Loucy (cell line): Measurements from ENCODE around the gene PCID2.

Experiments used
- H2AFZ ChIP-seq: fragments of 200-600 bp; sonication (generic); 2 replicates; pipeline ENCODE4 v1.6.0; 2016; ENCODE audit warnings: antibody characterized with exemption, mild to moderate bottlenecking, low read length, moderate library complexity
- H3F3A ChIP-seq: fragments of 200-600 bp; 2 replicates; pipeline ENCODE4 v1.6.0; 2016; ENCODE audit warnings: antibody characterized with exemption, low read depth, mild to moderate bottlenecking
- H3K27me3 ChIP-seq: fragments of 200-600 bp; sonication (generic); 2 replicates; pipeline ENCODE4 v1.6.1; 2014; ENCODE audit warnings: low read length, mild to moderate bottlenecking; ENCODE audit not compliant: insufficient read depth, poor library complexity, severe bottlenecking
- H3K36me3 ChIP-seq: fragments of 200-600 bp; sonication (generic); 2 replicates; pipeline ENCODE4 v1.6.1; 2016; ENCODE audit warnings: low read length; ENCODE audit not compliant: insufficient read depth
- H3K4me1 ChIP-seq: fragments of 200-600 bp; sonication (generic); 2 replicates; pipeline ENCODE4 v1.5.1; 2014; ENCODE audit warnings: low read length, mild to moderate bottlenecking; ENCODE audit not compliant: insufficient read depth, poor library complexity, severe bottlenecking
- H3K4me2 ChIP-seq: fragments of 200-600 bp; sonication (generic); 2 replicates; pipeline ENCODE4 v1.6.0; 2014; ENCODE audit warnings: antibody characterized with exemption, low read length, low read depth, mild to moderate bottlenecking; ENCODE audit not compliant: poor library complexity, severe bottlenecking
- H3K4me3 ChIP-seq: fragments of 200-600 bp; sonication (generic); 2 replicates; pipeline ENCODE4 v1.5.1; 2014; ENCODE audit warnings: low read length, mild to moderate bottlenecking, mixed read lengths; ENCODE audit not compliant: poor library complexity, severe bottlenecking
- H3K79me2 ChIP-seq: fragments of 200-600 bp; sonication (generic); 2 replicates; pipeline ENCODE4 v1.6.1; 2014; ENCODE audit warnings: low read length; ENCODE audit not compliant: insufficient read depth
- H3K9ac ChIP-seq: fragments of 200-600 bp; sonication (generic); 2 replicates; pipeline ENCODE4 v1.6.0; 2014; ENCODE audit warnings: mild to moderate bottlenecking, low read depth, low read length, moderate library complexity; ENCODE audit not compliant: poor library complexity, severe bottlenecking
- H3K9me2 ChIP-seq: fragments of 200-600 bp; sonication (generic); replicated peaks from 2 replicates; pipeline ENCODE4 v1.6.1; 2016; ENCODE audit warnings: low read depth, low read length, mixed read lengths
- H3K9me3 ChIP-seq: fragments of 200-600 bp; sonication (generic); 2 replicates; pipeline ENCODE4 v1.6.1; 2014; ENCODE audit warnings: mild to moderate bottlenecking, antibody characterized with exemption, low read length, low read depth; ENCODE audit not compliant: insufficient read depth
- H4K20me1 ChIP-seq: fragments of 200-600 bp; sonication (generic); 2 replicates; pipeline ENCODE4 v1.6.0; 2014; ENCODE audit warnings: antibody characterized with exemption, low read length, mild to moderate bottlenecking; ENCODE audit not compliant: insufficient read depth, poor library complexity, severe bottlenecking
- CTCF ChIP-seq: fragments of 200-600 bp; sonication (generic); conservative IDR thresholded peaks from 2 replicates; pipeline ENCODE4 v1.5.1; 2014; ENCODE audit warnings: mild to moderate bottlenecking, antibody characterized with exemption, low read length
- EZH2phosphoT487 ChIP-seq: fragments of 200-600 bp; IDR thresholded peaks from 2 replicates; pipeline ENCODE4 v1.6.1; 2018; ENCODE audit warnings: antibody characterized with exemption, mild to moderate bottlenecking, moderate library complexity, borderline replicate concordance

PCID2 gene

DNA sequence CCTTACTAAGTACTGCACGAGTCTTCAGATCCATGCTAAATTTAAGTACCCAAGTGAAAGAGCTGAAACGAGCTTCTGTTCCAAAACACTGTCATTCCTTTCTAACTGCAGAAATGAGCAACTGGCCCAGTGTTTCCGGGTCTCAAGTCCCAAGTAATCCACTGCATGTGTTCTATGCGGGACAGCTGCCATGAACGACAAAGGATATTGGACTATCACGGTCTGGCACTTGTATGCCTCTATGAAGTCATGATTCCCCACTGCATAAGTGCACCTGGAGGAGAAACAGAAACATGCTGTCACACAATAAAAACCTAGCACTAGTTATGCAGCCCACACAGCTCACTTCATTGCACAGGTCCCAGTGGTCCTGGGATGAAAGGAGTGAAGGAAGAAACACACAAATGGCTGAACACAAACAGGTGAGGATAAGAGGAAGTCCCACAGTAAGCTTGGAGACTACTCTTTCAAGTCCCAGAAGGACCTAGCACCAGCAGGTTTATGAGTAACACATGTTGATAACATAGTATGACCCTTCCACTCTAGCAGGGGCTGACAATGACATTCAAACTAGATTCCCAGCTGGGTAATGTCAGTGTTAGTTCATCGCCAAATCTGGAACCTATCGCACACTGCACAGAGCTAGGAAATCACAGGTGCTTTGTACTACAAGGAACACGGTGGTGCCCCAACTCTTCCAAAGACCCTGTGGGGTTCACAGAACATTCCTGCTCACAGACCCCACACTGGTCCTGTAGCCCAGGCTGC, 11.3 kb downstream of the PCID2 start:
- peaks cover 71% of the 10 kb centered on the region; the same call in 1 of the 2 replicates for H3K36me3 ChIP-seq
- peaks cover 4% of the 10 kb centered on the region; the same call in 1 of the 2 replicates for H3K79me2 ChIP-seq
- no peaks in the 10 kb centered on the region for H3K4me1 ChIP-seq
- no peaks in the 10 kb centered on the region for H3K9me3 ChIP-seq
- H3K27me3 ChIP-seq, result no peaks in the 10 kb centered on the region
- no peak overlapping the region for H3K4me2 ChIP-seq
- H3K4me3 ChIP-seq, result no peak overlapping the region
- no peak overlapping the region for H2AFZ ChIP-seq
- H3K9me2 ChIP-seq, result no peaks in the 10 kb centered on the region
- H3F3A ChIP-seq, result no peaks in the 10 kb centered on the region
- H3K9ac ChIP-seq, result no peak overlapping the region
- no peak for TF ChIP-seq EZH2phosphoT487
- no peak for TF ChIP-seq CTCF
- H4K20me1 ChIP-seq, result no peaks in the 10 kb centered on the region

GRCh38 chr13:113195360-113195759, 13.1 kb downstream of the PCID2 start:
- Histone ChIP-seq H3K36me3 (peaks cover 78% of the 10 kb centered on the region; the same call in 1 of the 2 replicates), H3K4me1 (no peaks in the 10 kb centered on the region)
- TF ChIP-seq CTCF (no peak), EZH2phosphoT487 (no peak)

GRCh38 chr13:113192902-113193301, 15.6 kb downstream of the PCID2 start:
- H3K9me2 ChIP-seq, result no peaks in the 10 kb centered on the region
- no peak overlapping the region for H3K4me3 ChIP-seq
- no peaks in the 10 kb centered on the region for H3F3A ChIP-seq
- H3K9me3 ChIP-seq, result no peaks in the 10 kb centered on the region
- TF ChIP-seq EZH2phosphoT487 (no peak), CTCF (no peak)
- peaks cover 81% of the 10 kb centered on the region; the same call in 1 of the 2 replicates for H3K36me3 ChIP-seq
- H3K4me2 ChIP-seq, result no peak overlapping the region
- H2AFZ ChIP-seq, result no peak overlapping the region
- H3K27me3 ChIP-seq, result no peaks in the 10 kb centered on the region
- no peak overlapping the region for H3K9ac ChIP-seq
- H3K79me2 ChIP-seq, result no peaks in the 10 kb centered on the region
- no peaks in the 10 kb centered on the region for H3K4me1 ChIP-seq
- H4K20me1 ChIP-seq, result no peaks in the 10 kb centered on the region

More at GRCh38 chr13:113195360-113195759, 13.1 kb downstream of the PCID2 start:
- Histone ChIP-seq H2AFZ (no peak overlapping the region), H3K79me2 (no peaks in the 10 kb centered on the region), H3K9me2 (no peaks in the 10 kb centered on the region), H3K27me3 (no peaks in the 10 kb centered on the region), H4K20me1 (no peaks in the 10 kb centered on the region), H3K4me2 (no peak overlapping the region), H3K9me3 (no peaks in the 10 kb centered on the region), H3K4me3 (no peak overlapping the region), H3F3A (no peaks in the 10 kb centered on the region), H3K9ac (no peak overlapping the region)
